ENCODE measurements around the gene JCAD. TPM values are rescaled to one million over a fixed set of nuclear protein-coding genes. Genes with fewer than 3 reads are reported as not detected.

Gene JCAD
- total and polyA plus RNA-seq, 10 of the 15 experiments (the other 5 are each of a cell fraction or from before 2014, with no cell fraction given), result 0.28 TPM; not detected in 9

DNA sequence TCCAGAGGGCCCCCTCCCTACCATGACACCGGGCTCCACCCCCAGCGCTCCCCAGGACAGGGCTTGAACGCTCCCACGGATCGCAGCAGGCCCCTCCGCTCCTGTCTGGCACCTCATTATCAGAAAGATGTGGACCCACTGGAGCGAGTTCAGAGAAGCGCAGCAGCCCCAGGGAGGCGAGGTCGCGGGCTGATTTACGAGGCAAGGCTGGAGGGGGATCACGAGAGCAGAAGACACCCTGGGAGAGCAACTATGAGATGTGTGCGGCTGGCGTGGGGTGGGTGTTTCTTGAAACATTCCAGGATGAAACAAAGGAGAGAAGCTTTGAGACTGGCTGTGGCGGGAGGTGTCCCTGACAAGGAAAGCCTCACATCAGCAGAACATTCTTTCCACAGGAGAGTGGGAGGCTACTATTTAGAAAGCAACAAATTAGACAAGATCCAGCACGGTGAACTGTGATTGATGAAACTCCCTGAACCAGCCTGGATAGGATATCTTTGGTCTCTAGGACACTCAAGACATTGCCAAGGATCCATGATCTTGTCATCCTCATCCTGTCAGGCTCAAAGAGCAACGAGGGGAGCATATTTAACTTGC, 66.0 kb downstream of the JCAD start:
- Histone ChIP-seq H4K20me1 (ENCODE audit: control insufficient read depth, insufficient read depth) (no peaks in the 10 kb centered on the region), H3K36me3 (ENCODE audit: control insufficient read depth in 2 of 2, insufficient read depth in 2 of 2, low read length in 1 of 2) (no peaks in the 10 kb centered on the region), H3K79me2 (ENCODE audit: control insufficient read depth, insufficient read depth, low read length) (no peaks in the 10 kb centered on the region), H3K9me3 (replicated peaks; ENCODE audit: control insufficient read depth, insufficient read depth, low read length) (no peaks in the 10 kb centered on the region), H3K27me3 (replicated peaks in 1 of 2; ENCODE audit: control insufficient read depth in 2 of 2, insufficient read depth in 2 of 2, low read length in 1 of 2) (peaks cover 0 to 1% of the 10 kb centered on the region in 2 experiments; a peak in 2 of 4 replicates), H3K27ac (ENCODE audit: control insufficient read depth, insufficient read depth) (no peak overlapping the region), H2AFZ (ENCODE audit: control insufficient read depth, low read depth, low read length) (no peak overlapping the region), H3K4me1 (ENCODE audit: control insufficient read depth, insufficient read depth, low read length) (no peaks in the 10 kb centered on the region), H3K4me2 (ENCODE audit: control insufficient read depth, insufficient read depth) (no peak overlapping the region), H3K9ac (ENCODE audit: control insufficient read depth, insufficient read depth, low read length) (no peak overlapping the region), H3K4me3 (no peak overlapping the region)
- ChIA-PET POLR2A (no interaction called here), CTCF (interaction anchor here (1.2 kb wide), 1 partner anchor 9 kb away, joined by 3 read pairs; no protein-coding TSS in a partner anchor), SMC1A (ENCODE audit: uncharacterized antibody, unreplicated experiment) (interaction anchor here (0.6 kb wide), 1 partner anchor 517 kb away, joined by 3 read pairs; no protein-coding TSS in a partner anchor), RAD21 (ENCODE audit: unreplicated experiment) (no interaction called here)
- in situ Hi-C loops (cut with MboI) (loop anchor here (10.0 kb wide), 1 partner anchor 591 kb away; no protein-coding TSS in a partner anchor), intact Hi-C loops (cut with micrococcal nuclease; ENCODE audit: unreplicated experiment) (no loop called here)
- TF ChIP-seq, protein P1, sequence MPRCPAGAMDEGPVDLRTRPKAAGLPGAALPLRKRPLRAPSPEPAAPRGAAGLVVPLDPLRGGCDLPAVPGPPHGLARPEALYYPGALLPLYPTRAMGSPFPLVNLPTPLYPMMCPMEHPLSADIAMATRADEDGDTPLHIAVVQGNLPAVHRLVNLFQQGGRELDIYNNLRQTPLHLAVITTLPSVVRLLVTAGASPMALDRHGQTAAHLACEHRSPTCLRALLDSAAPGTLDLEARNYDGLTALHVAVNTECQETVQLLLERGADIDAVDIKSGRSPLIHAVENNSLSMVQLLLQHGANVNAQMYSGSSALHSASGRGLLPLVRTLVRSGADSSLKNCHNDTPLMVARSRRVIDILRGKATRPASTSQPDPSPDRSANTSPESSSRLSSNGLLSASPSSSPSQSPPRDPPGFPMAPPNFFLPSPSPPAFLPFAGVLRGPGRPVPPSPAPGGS (IDR thresholded peaks at IDR 0.05; ENCODE audit: borderline replicate concordance, insufficient read depth, low read depth, low read length, poor library complexity, severe bottlenecking), result no peak
- no peak for TF ChIP-seq ZSCAN29 (IDR thresholded peaks at IDR 0.05)
- no peak for TF ChIP-seq NR2C1 (IDR thresholded peaks at IDR 0.05)
- no peak for TF ChIP-seq TCF12 (IDR thresholded peaks at IDR 0.05; ENCODE audit: low read depth, low read length)
- no peak for TF ChIP-seq RELA (IDR thresholded peaks at IDR 0.05; ENCODE audit: borderline replicate concordance, partially characterized antibody)
- no peak for TF ChIP-seq BACH1 (IDR thresholded peaks at IDR 0.05; ENCODE audit: borderline replicate concordance)
- TF ChIP-seq ZNF384 (IDR thresholded peaks at IDR 0.05; ENCODE audit: borderline replicate concordance, low read depth, low read length), result no peak
- TF ChIP-seq, protein P2, sequence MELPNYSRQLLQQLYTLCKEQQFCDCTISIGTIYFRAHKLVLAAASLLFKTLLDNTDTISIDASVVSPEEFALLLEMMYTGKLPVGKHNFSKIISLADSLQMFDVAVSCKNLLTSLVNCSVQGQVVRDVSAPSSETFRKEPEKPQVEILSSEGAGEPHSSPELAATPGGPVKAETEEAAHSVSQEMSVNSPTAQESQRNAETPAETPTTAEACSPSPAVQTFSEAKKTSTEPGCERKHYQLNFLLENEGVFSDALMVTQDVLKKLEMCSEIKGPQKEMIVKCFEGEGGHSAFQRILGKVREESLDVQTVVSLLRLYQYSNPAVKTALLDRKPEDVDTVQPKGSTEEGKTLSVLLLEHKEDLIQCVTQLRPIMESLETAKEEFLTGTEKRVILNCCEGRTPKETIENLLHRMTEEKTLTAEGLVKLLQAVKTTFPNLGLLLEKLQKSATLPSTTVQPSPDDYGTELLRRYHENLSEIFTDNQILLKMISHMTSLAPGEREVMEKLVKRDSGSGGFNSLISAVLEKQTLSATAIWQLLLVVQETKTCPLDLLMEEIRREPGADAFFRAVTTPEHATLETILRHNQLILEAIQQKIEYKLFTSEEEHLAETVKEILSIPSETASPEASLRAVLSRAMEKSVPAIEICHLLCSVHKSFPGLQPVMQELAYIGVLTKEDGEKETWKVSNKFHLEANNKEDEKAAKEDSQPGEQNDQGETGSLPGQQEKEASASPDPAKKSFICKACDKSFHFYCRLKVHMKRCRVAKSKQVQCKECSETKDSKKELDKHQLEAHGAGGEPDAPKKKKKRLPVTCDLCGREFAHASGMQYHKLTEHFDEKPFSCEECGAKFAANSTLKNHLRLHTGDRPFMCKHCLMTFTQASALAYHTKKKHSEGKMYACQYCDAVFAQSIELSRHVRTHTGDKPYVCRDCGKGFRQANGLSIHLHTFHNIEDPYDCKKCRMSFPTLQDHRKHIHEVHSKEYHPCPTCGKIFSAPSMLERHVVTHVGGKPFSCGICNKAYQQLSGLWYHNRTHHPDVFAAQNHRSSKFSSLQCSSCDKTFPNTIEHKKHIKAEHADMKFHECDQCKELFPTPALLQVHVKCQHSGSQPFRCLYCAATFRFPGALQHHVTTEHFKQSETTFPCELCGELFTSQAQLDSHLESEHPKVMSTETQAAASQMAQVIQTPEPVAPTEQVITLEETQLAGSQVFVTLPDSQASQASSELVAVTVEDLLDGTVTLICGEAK (IDR thresholded peaks at IDR 0.05; ENCODE audit: borderline replicate concordance), result no peak
- no peak for TF ChIP-seq NFYB (IDR thresholded peaks at IDR 0.05; ENCODE audit: insufficient read depth, low read depth, low read length)
- TF ChIP-seq NBN (IDR thresholded peaks at IDR 0.05), result no peak
- TF ChIP-seq CEBPZ (IDR thresholded peaks at IDR 0.05; ENCODE audit: low read depth, low read length), result no peak
- TF ChIP-seq CBFB (IDR thresholded peaks at IDR 0.05; ENCODE audit: low read depth), result no peak
- BruUV-seq (replicated peaks), result no TSS peak
- DNase-seq (ENCODE audit: low read depth, low spot score) (no peak), FAIRE-seq (no peak), ATAC-seq (no peak)
- 46% methylated on average over 18 of the region's 18 CpGs for WGBS (ENCODE audit: insufficient coverage, insufficient replicate concordance, low lambda C conversion rate, missing lambda C conversion rate)

Measured in GM12878 (cell line).